NCI-H1417 (cell line): ENCODE results near the gene SLCO1B1.

Source experiments
- DNase-seq, 3 experiments: peaks; one replicate each; lab custom pipeline; 2025; lab: John Stamatoyannopoulos, UW

The SLCO1B1 gene

GRCh38 chr12:21221072-21221471 lies 90.1 kb downstream of the SLCO1B1 start:
- no peak for DNase-seq

- peak in 1 of 3 experiments; percentile 34 for DNase-seq
Measured at GRCh38 chr12:21221778-21222177, 90.8 kb downstream of the SLCO1B1 start.

GRCh38 chr12:21223930-21224329 lies 92.9 kb downstream of the SLCO1B1 start:
- DNase-seq = peak in 2 of 3 experiments; percentile 14 to 65

- no peak for DNase-seq
Measured at GRCh38 chr12:21234395-21234794, 103.4 kb downstream of the SLCO1B1 start.

GRCh38 chr12:21239866-21240265 lies 108.9 kb downstream of the SLCO1B1 start:
- no peak for DNase-seq

GRCh38 chr12:21248679-21249078 lies 117.7 kb downstream of the SLCO1B1 start:
- DNase-seq = peak in 2 of 3 experiments; percentile 14 to 44

GRCh38 chr12:21252070-21252469 lies 121.1 kb downstream of the SLCO1B1 start:
- no peak for DNase-seq

GRCh38 chr12:21257172-21257571 lies 126.2 kb downstream of the SLCO1B1 start:
- DNase-seq = no peak

GRCh38 chr12:21264232-21264631 lies 133.2 kb downstream of the SLCO1B1 start:
- DNase-seq = no peak

GRCh38 chr12:21265932-21266331 lies 134.9 kb downstream of the SLCO1B1 start:
- DNase-seq = no peak

GRCh38 chr12:21276826-21277225 lies 145.8 kb downstream of the SLCO1B1 start:
- no peak for DNase-seq
